ENCODE data around the gene SDHD. TPM values are rescaled to one million over a fixed set of nuclear protein-coding genes. Genes with fewer than 3 reads are reported as not detected.

The SDHD gene
- polyA plus RNA-seq, 3 donors, result 60.4 to 270 (median 270) TPM

- H3K4me1 ChIP-seq (ENCODE audit: control insufficient read depth in 1 of 2, insufficient read depth in 2 of 2, low read length in 2 of 2), result peaks cover 22 to 29% of the 10 kb centered on the region in 2 donors
- no peaks in the 10 kb centered on the region for H3K9me3 ChIP-seq (replicated peaks in 1 of 2; ENCODE audit: control insufficient read depth in 1 of 2, insufficient read depth in 1 of 2, low read length in 2 of 2)
- Mint-ChIP-seq H3K4me3 (no peak overlapping the region), H3K27ac (peak overlapping the region in 1 of 7 donors; percentile 18), H3K27me3 (ENCODE audit: low read depth in 3 of 3) (no peaks in the 10 kb centered on the region), H3K4me1 (peaks cover 28% of the 10 kb centered on the region), H3K9me3 (no peaks in the 10 kb centered on the region), H3K36me3 (peaks cover 3 to 8% of the 10 kb centered on the region in 2 donors)
- H3K27ac ChIP-seq (ENCODE audit: low read depth in 1 of 2, low read length in 2 of 2), result no peak overlapping the region
- no peak for DNase-seq
- WGBS (ENCODE audit: insufficient coverage), result 100% methylated on average over 4 of the region's 4 CpGs
- no peak overlapping the region for H2AFZ ChIP-seq (ENCODE audit: insufficient read depth, low read depth, low read length, poor library complexity, severe bottlenecking)
- intact Hi-C loops (cut with micrococcal nuclease), result loop anchor here (5.0 kb wide), 1 partner anchor 34 kb away; no protein-coding TSS in a partner anchor
- no peak overlapping the region for H3K9ac ChIP-seq (ENCODE audit: insufficient read depth, low read length, poor library complexity, severe bottlenecking)
- no peak for TF ChIP-seq CTCF (IDR thresholded peaks at IDR 0.05)
- no peaks in the 10 kb centered on the region for H3K27me3 ChIP-seq (ENCODE audit: control insufficient read depth in 2 of 2, insufficient read depth in 2 of 2, low read length in 2 of 2)
- H3K79me2 ChIP-seq (ENCODE audit: insufficient read depth, low read length), result no peaks in the 10 kb centered on the region
- H3K4me2 ChIP-seq (replicated peaks; ENCODE audit: extremely low read depth, low read length, poor library complexity, severe bottlenecking), result no peak overlapping the region
- H3K4me3 ChIP-seq (replicated peaks in 1 of 3; ENCODE audit: low read depth in 2 of 3, low read length in 3 of 3), result no peak overlapping the region
- no peaks in the 10 kb centered on the region for H4K20me1 ChIP-seq (ENCODE audit: insufficient read depth, low read length)
- no peaks in the 10 kb centered on the region for H3K36me3 ChIP-seq (replicated peaks in 1 of 2; ENCODE audit: control insufficient read depth in 1 of 2, insufficient read depth in 2 of 2, low read length in 2 of 2)
These were observed 36.5 kb downstream of the SDHD start for GRCh38 chr11:112123129-112123528.

GRCh38 chr11:112127056-112127455 lies 40.4 kb downstream of the SDHD start:
- 100% methylated on average over 1 of the region's 2 CpGs for WGBS (ENCODE audit: insufficient coverage)
- Histone ChIP-seq H4K20me1 (ENCODE audit: insufficient read depth, low read length) (no peaks in the 10 kb centered on the region), H3K36me3 (replicated peaks in 1 of 2; ENCODE audit: control insufficient read depth in 1 of 2, insufficient read depth in 2 of 2, low read length in 2 of 2) (no peaks in the 10 kb centered on the region), H3K9ac (ENCODE audit: insufficient read depth, low read length, poor library complexity, severe bottlenecking) (no peak overlapping the region), H3K4me3 (replicated peaks in 1 of 3; ENCODE audit: low read depth in 2 of 3, low read length in 3 of 3) (no peak overlapping the region), H3K27me3 (ENCODE audit: control insufficient read depth in 2 of 2, insufficient read depth in 2 of 2, low read length in 2 of 2) (no peaks in the 10 kb centered on the region), H3K9me3 (replicated peaks in 1 of 2; ENCODE audit: control insufficient read depth in 1 of 2, insufficient read depth in 1 of 2, low read length in 2 of 2) (no peaks in the 10 kb centered on the region), H3K27ac (ENCODE audit: low read depth in 1 of 2, low read length in 2 of 2) (no peak overlapping the region), H3K4me2 (replicated peaks; ENCODE audit: extremely low read depth, low read length, poor library complexity, severe bottlenecking) (no peak overlapping the region), H3K79me2 (ENCODE audit: insufficient read depth, low read length) (no peaks in the 10 kb centered on the region), H3K4me1 (ENCODE audit: control insufficient read depth in 1 of 2, insufficient read depth in 2 of 2, low read length in 2 of 2) (peaks cover 18 to 19% of the 10 kb centered on the region in 2 donors), H2AFZ (ENCODE audit: insufficient read depth, low read depth, low read length, poor library complexity, severe bottlenecking) (no peak overlapping the region)
- DNase-seq, result no peak
- intact Hi-C loops (cut with micrococcal nuclease), result no loop called here
- Mint-ChIP-seq H3K27me3 (ENCODE audit: low read depth in 3 of 3) (peaks cover 0 to 2% (median 0%) of the 10 kb centered on the region in 3 donors), H3K36me3 (peaks cover 3 to 7% of the 10 kb centered on the region in 2 donors), H3K4me3 (no peak overlapping the region), H3K4me1 (peaks cover 22% of the 10 kb centered on the region), H3K27ac (no peak overlapping the region), H3K9me3 (peaks cover 0 to 1% (median 0%) of the 10 kb centered on the region in 7 donors)
- no peak for TF ChIP-seq CTCF (IDR thresholded peaks at IDR 0.05)
